ENCODE data around the gene FDX2. TPM values are rescaled to one million over a fixed set of nuclear protein-coding genes. Genes with fewer than 3 reads are reported as not detected.

FDX2 gene
- total and polyA plus RNA-seq, 2 of the 13 experiments (the other 11 are each of a cell fraction or from before 2014, with no cell fraction given): 21.0 to 24.7 TPM

GRCh38 chr19:10295847-10296591, 19.8 kb downstream of the FDX2 start (continued):
- TF ChIP-seq ZIK1 (CRISPR knock-in tag; IDR thresholded peaks at IDR 0.05; ENCODE audit: borderline replicate concordance, low read depth): peak; percentile 56; the same call in 1 of the 2 replicates
- TF ChIP-seq SCMH1 (CRISPR knock-in tag; IDR thresholded peaks at IDR 0.05; ENCODE audit: borderline replicate concordance): no peak
- TF ChIP-seq, protein P1, sequence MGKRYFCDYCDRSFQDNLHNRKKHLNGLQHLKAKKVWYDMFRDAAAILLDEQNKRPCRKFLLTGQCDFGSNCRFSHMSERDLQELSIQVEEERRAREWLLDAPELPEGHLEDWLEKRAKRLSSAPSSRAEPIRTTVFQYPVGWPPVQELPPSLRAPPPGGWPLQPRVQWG (CRISPR knock-in tag; IDR thresholded peaks at IDR 0.05; ENCODE audit: borderline replicate concordance, low read depth): no peak
- TF ChIP-seq KLF16 (CRISPR knock-in tag; IDR thresholded peaks at IDR 0.05): no peak
- TF ChIP-seq IKZF4 (CRISPR knock-in tag; IDR thresholded peaks at IDR 0.05; ENCODE audit: borderline replicate concordance, low read depth, not compliant biosample characterization): peak; percentile 68
- peak; percentile 33; the same call in 1 of the 2 replicates for TF ChIP-seq JUNB (CRISPR knock-in tag; IDR thresholded peaks at IDR 0.05; ENCODE audit: borderline replicate concordance)
- 0 out of 2 replicates have a peak, but pooled peaks have one; percentile 42 for TF ChIP-seq ZNF431 (CRISPR knock-in tag; IDR thresholded peaks at IDR 0.05; ENCODE audit: borderline replicate concordance, low read depth)
- TF ChIP-seq HOXA3 (CRISPR knock-in tag; IDR thresholded peaks at IDR 0.05): peak; percentile 63
- TF ChIP-seq ELF1 (CRISPR knock-in tag; IDR thresholded peaks at IDR 0.05): no peak
- TF ChIP-seq ZNF468 (CRISPR knock-in tag; IDR thresholded peaks at IDR 0.05): no peak
- no peak for TF ChIP-seq ZFP41 (CRISPR knock-in tag; IDR thresholded peaks at IDR 0.05; ENCODE audit: borderline replicate concordance)
- peak; percentile 94 for TF ChIP-seq MAX (IDR thresholded peaks at IDR 0.05)
- TF ChIP-seq ZKSCAN5 (CRISPR knock-in tag; IDR thresholded peaks at IDR 0.05): no peak
- no peak for TF ChIP-seq SNAI1 (CRISPR knock-in tag; IDR thresholded peaks at IDR 0.05; ENCODE audit: borderline replicate concordance)
- no peak for TF ChIP-seq KAT7 (CRISPR knock-in tag; IDR thresholded peaks at IDR 0.05; ENCODE audit: borderline replicate concordance)
- TF ChIP-seq ZNF841 (CRISPR knock-in tag; IDR thresholded peaks at IDR 0.05; ENCODE audit: borderline replicate concordance): peak; percentile 85; the same call in 1 of the 2 replicates
- TF ChIP-seq XRCC5 (optimal IDR thresholded peaks at IDR 0.05; ENCODE audit: low read length): no peak
- peak; percentile 70 for TF ChIP-seq ZSCAN21 (CRISPR knock-in tag; IDR thresholded peaks at IDR 0.05; ENCODE audit: borderline replicate concordance)
- TF ChIP-seq, protein P2, sequence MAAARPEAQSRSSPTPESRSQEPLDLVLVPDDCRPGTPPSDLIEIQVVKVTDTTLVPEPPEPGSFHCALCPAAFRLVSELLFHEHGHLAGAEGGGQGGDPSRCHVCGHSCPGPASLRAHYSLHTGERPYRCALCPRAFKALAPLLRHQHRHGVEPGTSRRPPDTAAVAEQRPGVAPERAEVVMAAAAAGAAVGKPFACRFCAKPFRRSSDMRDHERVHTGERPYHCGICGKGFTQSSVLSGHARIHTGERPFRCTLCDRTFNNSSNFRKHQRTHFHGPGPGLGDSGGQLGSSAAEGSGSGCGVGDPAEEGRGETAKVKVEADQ (CRISPR knock-in tag; IDR thresholded peaks at IDR 0.05; ENCODE audit: borderline replicate concordance): 0 out of 2 replicates have a peak, but pooled peaks have one; percentile 50
- TF ChIP-seq ZFP90 (CRISPR knock-in tag; IDR thresholded peaks at IDR 0.05; ENCODE audit: borderline replicate concordance): no peak
- TF ChIP-seq ZFAT (CRISPR knock-in tag; conservative IDR thresholded peaks at IDR 0.05): no peak
- TF ChIP-seq ZNF274 (CRISPR knock-in tag; IDR thresholded peaks at IDR 0.05): peak; percentile 59; the same call in 1 of the 2 replicates
- no peak for TF ChIP-seq SP140L (CRISPR knock-in tag; IDR thresholded peaks at IDR 0.05; ENCODE audit: borderline replicate concordance)
- peak; percentile 77 for TF ChIP-seq ZBTB2 (CRISPR knock-in tag; IDR thresholded peaks at IDR 0.05; ENCODE audit: low read depth)
- peak; percentile 94; the same call in 1 of the 2 replicates for TF ChIP-seq ZNF616 (CRISPR knock-in tag; IDR thresholded peaks at IDR 0.05; ENCODE audit: low read depth)
- TF ChIP-seq SALL1 (CRISPR knock-in tag; IDR thresholded peaks at IDR 0.05): peak; percentile 67; the same call in 1 of the 2 replicates
